Measurements from ENCODE around the gene ARAP2. TPM values are rescaled to one million over a fixed set of nuclear protein-coding genes. Genes with fewer than 3 reads are reported as not detected.

The ARAP2 gene
- total and polyA plus RNA-seq, 2 experiments from 2014 or later, result 0.70 to 2.6 TPM

DNA sequence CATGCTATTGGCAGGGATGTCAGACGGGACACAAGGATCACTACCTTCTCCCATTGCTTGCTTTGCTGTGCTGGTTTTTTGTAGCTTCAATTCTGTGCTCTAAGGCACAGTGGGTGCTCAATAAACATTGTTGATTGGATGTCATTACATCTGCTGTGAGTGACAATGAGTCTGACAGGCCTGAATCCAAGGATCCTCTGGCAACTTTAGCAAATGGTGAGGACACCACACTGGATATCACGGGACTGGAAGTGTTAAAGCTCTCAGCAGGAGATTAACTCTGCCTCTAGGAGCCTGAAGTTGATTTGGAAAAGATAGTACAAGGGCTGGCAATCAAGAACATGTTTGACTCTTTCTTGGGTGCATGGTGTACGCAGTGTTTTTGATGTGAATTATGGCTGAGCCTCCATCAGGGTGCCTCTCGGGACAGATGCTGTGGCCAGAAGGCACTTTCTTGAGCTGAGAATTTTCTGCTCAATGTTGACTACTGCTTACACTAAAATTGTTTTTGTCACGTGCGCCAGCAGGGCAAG lies 217.9 kb downstream of the ARAP2 start:
- Histone ChIP-seq H3K9me3 (ENCODE audit: low read depth) (no peaks in the 10 kb centered on the region), H3K4me3 (no peak overlapping the region), H3K36me3 (no peaks in the 10 kb centered on the region), H3K27ac (no peak overlapping the region), H3K4me1 (ENCODE audit: low read depth) (no peaks in the 10 kb centered on the region), H3K27me3 (no peaks in the 10 kb centered on the region)
- TF ChIP-seq, protein P1, sequence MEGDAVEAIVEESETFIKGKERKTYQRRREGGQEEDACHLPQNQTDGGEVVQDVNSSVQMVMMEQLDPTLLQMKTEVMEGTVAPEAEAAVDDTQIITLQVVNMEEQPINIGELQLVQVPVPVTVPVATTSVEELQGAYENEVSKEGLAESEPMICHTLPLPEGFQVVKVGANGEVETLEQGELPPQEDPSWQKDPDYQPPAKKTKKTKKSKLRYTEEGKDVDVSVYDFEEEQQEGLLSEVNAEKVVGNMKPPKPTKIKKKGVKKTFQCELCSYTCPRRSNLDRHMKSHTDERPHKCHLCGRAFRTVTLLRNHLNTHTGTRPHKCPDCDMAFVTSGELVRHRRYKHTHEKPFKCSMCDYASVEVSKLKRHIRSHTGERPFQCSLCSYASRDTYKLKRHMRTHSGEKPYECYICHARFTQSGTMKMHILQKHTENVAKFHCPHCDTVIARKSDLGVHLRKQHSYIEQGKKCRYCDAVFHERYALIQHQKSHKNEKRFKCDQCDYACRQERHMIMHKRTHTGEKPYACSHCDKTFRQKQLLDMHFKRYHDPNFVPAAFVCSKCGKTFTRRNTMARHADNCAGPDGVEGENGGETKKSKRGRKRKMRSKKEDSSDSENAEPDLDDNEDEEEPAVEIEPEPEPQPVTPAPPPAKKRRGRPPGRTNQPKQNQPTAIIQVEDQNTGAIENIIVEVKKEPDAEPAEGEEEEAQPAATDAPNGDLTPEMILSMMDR (IDR thresholded peaks at IDR 0.05; ENCODE audit: low read depth, low read length), result no peak
- DNase-seq (ENCODE audit: low read depth in 1 of 2, low spot score in 1 of 2), result no peak

DNA sequence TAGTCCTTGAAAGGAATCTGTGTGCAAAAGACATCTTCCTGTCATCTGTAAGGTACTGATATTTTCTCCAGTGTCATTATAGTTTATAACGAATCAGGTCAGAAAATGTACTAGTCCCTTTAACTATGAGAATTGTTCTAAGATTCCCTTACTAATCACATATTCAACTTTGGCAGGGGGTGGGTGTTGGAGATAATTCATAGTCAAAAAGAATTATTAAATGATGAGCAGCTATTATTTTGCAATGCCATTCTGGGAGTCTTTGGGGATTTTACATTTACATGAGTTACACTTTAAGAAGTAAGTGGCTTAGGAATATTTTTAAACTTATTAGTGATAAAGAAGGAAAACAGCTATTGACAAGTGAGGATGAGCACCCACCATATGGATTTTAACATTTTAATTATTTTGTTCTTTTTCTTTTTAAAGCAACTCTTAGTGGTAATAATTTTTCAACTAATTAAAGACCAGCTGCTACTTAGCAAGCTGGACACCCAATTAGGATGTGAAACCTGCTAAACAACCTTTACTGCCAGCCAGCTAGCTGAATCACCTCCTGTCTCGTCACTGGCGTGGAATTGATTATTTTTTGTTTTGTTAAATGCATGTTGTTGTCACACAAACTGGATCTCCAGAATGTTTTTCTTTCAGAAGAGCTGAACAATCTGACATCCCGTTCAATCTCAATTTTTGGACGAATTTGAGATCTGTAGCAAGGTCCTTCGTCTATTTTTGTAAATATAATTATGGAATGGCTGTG lies 219.2 kb downstream of the ARAP2 start:
- Histone ChIP-seq H3K27me3 (no peaks in the 10 kb centered on the region), H3K36me3 (no peaks in the 10 kb centered on the region), H3K27ac (no peak overlapping the region), H3K9me3 (ENCODE audit: low read depth) (no peaks in the 10 kb centered on the region), H3K4me3 (no peak overlapping the region), H3K4me1 (ENCODE audit: low read depth) (no peaks in the 10 kb centered on the region)
- no peak for DNase-seq (ENCODE audit: low read depth in 1 of 2, low spot score in 1 of 2)
- TF ChIP-seq, protein P1 (IDR thresholded peaks at IDR 0.05; ENCODE audit: low read depth, low read length), result no peak

DNA sequence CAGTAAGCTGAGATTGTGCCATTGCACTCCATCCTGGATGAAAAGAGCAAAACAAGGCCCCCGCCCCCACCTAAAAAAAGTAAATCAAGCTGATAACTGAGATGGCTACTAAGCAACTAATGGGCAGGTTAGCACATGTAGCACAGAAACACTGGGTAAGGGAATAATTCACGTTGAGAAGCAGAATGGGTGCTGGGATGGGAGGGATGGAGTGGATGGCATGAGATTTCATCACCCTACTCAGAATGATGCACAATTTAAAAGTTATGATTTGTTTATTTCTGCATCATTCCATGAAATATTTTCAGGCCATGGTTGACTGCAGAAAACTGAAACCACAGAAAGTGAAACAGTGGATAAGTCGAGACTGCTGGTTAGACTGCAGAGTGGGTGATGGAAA lies 224.0 kb downstream of the ARAP2 start:
- no peaks in the 10 kb centered on the region for H3K9me3 ChIP-seq (ENCODE audit: low read depth)
- no peak overlapping the region for H3K27ac ChIP-seq
- DNase-seq (ENCODE audit: low read depth in 1 of 2, low spot score in 1 of 2), result no peak
- H3K4me3 ChIP-seq, result no peak overlapping the region
- no peaks in the 10 kb centered on the region for H3K36me3 ChIP-seq
- H3K4me1 ChIP-seq (ENCODE audit: low read depth), result no peaks in the 10 kb centered on the region
- no peaks in the 10 kb centered on the region for H3K27me3 ChIP-seq
- TF ChIP-seq, protein P1 (IDR thresholded peaks at IDR 0.05; ENCODE audit: low read depth, low read length), result no peak

Other genes with a start within 250 kb of the ARAP2 start
- gene DTHD1, start 37.1 kb upstream of the ARAP2 start, total RNA-seq, result not detected in 2 replicates
- gene DTHD1, start 37.1 kb upstream of the ARAP2 start, polyA plus RNA-seq, result not detected in 2 replicates

Data from cardiac muscle cell (in vitro differentiated cells and primary cell).